Fibroblast of lung (primary cell): ENCODE data around the gene EFCAB3.

Experiments
- CTCF ChIP-seq, 2 donors: IDR thresholded peaks in 1 of 2; conservative IDR thresholded peaks in 1 of 2; 1 replicate in 1 of 2; 2 replicates in 1 of 2; pipeline ENCODE4 v1.5.1; 2011 to 2012; ENCODE audit warnings: low read length in 2 of 2, control low read depth in 1 of 2, inconsistent platforms in 1 of 2, low read depth in 1 of 2, mild to moderate bottlenecking in 1 of 2
- EZH2 ChIP-seq: IDR thresholded peaks from 2 replicates; pipeline ENCODE4 v1.5.1; 2012; ENCODE audit warnings: low read length, control low read depth, mild to moderate bottlenecking; ENCODE audit errors: missing control alignments

GRCh38 chr17:62380253-62380652 is at the start of gene EFCAB3:
- TF ChIP-seq CTCF (conservative IDR thresholded peaks at IDR 0.05 in 1 of 2, IDR thresholded peaks at IDR 0.05 in 1 of 2; ENCODE audit: low read depth in 1 of 2, low read length in 2 of 2) (no peak), EZH2 (no peak)
